22Rv1 (cell line): ENCODE results near the gene CLSTN1.

Experiments
- CTCF ChIP-seq: fragments of 450-650 bp; IDR thresholded peaks from 2 replicates; pipeline ENCODE4 v1.5.1; 2017; ENCODE audit warnings: mild to moderate bottlenecking
- ZFX ChIP-seq: fragments of 450-650 bp; IDR thresholded peaks from 2 replicates; pipeline ENCODE4 v1.6.1; 2017; ENCODE audit warnings: antibody characterized with exemption, borderline replicate concordance

- TF ChIP-seq CTCF = no peak
- no peak for TF ChIP-seq ZFX
Observed at GRCh38 chr1:9805006-9805508, 18.7 kb downstream of the CLSTN1 start.
